Measurements from ENCODE around the gene BSND.

The BSND gene

DNA sequence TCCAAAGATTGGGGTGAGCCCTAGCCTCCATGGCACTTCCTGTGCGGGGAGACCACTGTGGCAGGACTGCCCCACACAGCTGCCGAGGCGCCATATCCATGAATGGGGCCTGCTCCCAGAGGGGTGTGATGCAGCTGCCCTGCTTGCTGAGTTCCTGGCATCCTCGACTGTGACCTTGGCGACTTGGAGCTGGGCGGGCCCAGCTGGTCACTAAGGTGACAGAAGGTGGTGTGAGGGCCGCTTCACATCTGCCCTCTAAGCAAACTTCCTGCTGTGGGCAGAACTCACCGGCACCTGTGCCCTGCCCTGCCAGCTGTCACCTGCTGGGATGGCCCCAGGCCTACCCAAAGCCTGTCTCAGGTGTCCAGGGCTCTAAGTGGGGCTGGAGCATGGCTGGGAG is 9.3 kb upstream of the BSND start:
- TF ChIP-seq CTCF (IDR thresholded peaks at IDR 0.05; ENCODE audit: low read depth, low read length) = no peak
- H3K4me3 ChIP-seq (ENCODE audit: low read depth, low read length) = no peak overlapping the region
- no peak for DNase-seq (ENCODE audit: low read depth, low spot score)
- in situ Hi-C loops (cut with HindIII; ENCODE audit: low sequenced_read_pairs) = no loop called here

DNA sequence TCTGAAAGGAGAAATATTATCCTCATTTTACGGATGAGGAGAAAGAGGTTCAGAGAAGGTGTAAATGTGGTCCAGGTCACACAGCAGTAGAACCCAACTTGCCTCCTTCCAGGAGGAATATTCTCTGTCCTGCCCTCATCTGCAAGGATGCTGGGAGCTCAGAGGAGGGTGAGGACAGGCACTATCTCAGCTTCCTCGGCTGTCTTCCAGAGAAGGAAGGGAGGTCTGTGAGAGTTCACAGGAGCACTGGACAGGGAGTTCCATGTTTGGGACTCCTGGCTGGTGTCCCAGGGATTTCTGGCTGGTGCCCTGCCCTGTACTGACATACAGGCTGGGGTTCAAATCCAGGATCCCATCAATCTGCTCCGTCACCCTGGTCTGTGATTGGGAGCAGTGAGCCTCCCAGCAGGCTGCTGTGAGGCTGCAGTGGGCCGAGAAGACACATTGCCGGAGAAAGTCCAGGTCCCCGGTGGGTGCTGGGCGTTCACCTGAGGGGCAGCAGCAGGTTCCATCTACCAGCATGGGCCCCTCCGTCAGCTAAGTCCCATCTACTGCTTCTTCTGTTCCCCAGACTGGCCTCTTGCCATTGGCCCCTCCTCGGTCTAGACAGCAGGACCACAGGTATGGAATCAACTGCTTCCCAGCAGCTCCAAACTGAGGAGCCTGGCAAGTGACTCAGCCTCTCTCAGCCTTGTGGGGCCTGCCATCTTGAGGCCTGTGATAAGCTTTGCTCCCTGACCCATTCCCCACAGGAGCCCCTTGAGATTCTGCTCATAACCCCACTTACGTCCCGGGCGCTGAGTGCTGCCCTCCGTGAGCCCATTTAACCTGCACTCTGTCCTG is 8.5 kb upstream of the BSND start:
- no peak for TF ChIP-seq CTCF (IDR thresholded peaks at IDR 0.05; ENCODE audit: low read depth, low read length)
- DNase-seq (ENCODE audit: low read depth, low spot score) = no peak
- in situ Hi-C loops (cut with HindIII; ENCODE audit: low sequenced_read_pairs) = no loop called here
- H3K4me3 ChIP-seq (ENCODE audit: low read depth, low read length) = no peak overlapping the region

GRCh38 chr1:54990916-54991315 is 7.8 kb upstream of the BSND start:
- no peak for TF ChIP-seq CTCF (IDR thresholded peaks at IDR 0.05; ENCODE audit: low read depth, low read length)
- in situ Hi-C loops (cut with HindIII; ENCODE audit: low sequenced_read_pairs) = no loop called here
- no peak for DNase-seq (ENCODE audit: low read depth, low spot score)
- no peak overlapping the region for H3K4me3 ChIP-seq (ENCODE audit: low read depth, low read length)

GRCh38 chr1:54991939-54992338 is 6.8 kb upstream of the BSND start:
- no peak overlapping the region for H3K4me3 ChIP-seq (ENCODE audit: low read depth, low read length)
- no peak for TF ChIP-seq CTCF (IDR thresholded peaks at IDR 0.05; ENCODE audit: low read depth, low read length)
- in situ Hi-C loops (cut with HindIII; ENCODE audit: low sequenced_read_pairs) = no loop called here
- no peak for DNase-seq (ENCODE audit: low read depth, low spot score)

DNA sequence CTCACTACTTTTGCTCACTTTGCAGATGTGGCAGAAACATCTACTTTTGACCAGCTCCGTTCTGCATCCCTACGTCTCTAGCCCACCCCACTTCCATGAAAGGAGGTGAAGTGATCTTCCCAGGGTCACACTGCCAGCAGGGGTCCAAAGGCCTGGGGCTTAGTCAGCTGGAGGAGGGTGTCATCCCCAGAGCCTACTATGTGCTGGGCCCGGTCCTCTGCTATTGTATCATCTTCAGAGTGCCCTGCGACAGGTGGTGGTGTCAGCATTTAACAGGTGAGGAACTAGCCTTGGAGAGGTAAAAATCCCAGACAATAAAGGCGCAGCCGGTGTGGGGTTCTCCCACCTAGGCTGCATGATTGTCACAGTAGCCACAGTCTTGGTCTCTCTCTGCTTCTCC is 5.6 kb upstream of the BSND start:
- in situ Hi-C loops (cut with HindIII; ENCODE audit: low sequenced_read_pairs) = no loop called here

GRCh38 chr1:54994355-54994990 is 4.3 kb upstream of the BSND start:
- in situ Hi-C loops (cut with HindIII; ENCODE audit: low sequenced_read_pairs) = no loop called here
- no peak for DNase-seq (ENCODE audit: low read depth, low spot score)
- TF ChIP-seq CTCF (IDR thresholded peaks at IDR 0.05; ENCODE audit: low read depth, low read length) = no peak
- H3K4me3 ChIP-seq (ENCODE audit: low read depth, low read length) = no peak overlapping the region

More for the DNA sequence above, 5.6 kb upstream of the BSND start:
- no peak for TF ChIP-seq CTCF (IDR thresholded peaks at IDR 0.05; ENCODE audit: low read depth, low read length)
- DNase-seq (ENCODE audit: low read depth, low spot score) = no peak
- H3K4me3 ChIP-seq (ENCODE audit: low read depth, low read length) = no peak overlapping the region
